Measurements from ENCODE around the gene CHMP3.
"Not testable (repeated sequence)": the region's sequence is repeated elsewhere in the genome, so short reads cannot be mapped to it uniquely, and the experiment has no call there.

The CHMP3 gene

DNA sequence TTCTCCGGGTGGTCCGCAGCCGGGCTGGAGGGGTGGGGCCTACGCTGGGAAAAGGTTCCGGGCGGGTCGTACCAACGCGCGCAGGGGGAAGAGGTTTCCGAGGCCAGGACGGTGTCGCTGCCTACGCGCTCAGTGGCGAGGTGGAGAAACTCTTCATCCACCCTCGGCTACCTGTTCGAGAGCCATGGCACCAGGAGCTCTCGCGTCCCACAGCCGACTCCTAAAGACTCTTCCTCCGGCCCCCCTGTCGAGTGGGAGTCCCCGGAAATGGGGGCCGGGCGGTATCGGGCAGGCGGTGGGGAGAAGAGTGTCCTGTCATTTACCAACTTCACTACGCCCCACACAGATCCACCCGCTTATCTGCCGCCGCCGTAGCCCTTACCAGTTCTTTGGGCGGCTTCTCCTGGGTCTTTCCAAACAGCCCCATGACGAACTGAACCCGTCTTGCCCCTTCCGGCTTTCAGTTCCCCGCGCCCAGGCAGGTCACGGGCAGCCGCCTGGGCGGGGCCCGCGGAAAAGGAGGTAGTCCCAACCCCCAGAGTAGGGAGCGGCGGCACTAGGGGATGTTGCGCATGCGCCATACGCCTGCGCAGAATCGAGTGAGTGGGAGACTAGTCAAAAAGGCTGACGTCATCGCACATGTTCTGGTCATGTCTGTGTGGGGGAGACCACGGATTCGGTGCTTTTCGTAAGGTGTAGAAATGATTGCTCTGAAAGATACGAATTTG lies at the start of gene CHMP3:
TSS of gene CHMP3 (minus strand) at position 522 of the 728 bp plus-strand sequence. CDS start at position 427, 95 bp downstream.
- peak; percentile 85 for DNase-seq (ENCODE audit: low read depth)

DNA sequence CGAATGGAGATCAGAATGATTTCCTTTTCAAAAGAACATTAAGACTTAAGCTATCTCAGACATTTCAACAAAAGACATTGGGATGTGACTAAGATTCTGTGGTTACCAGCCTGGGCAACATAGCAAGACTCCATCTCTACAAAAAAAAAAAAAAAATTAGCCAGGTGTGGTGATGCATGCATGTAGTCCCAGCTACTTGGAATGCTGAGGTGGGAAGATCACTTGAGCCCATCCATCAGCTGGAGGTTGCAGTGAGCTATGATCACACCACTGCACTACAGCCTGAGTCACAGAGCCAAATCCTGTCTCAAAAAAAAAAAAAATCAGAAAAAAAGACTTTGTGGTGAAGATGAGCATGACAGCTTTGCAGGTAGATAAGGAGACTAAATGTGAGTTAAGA lies 47.6 kb upstream of the CHMP3 start:
- no peak for DNase-seq (ENCODE audit: low read depth)

GRCh38 chr2:86608832-86609410 lies 45.7 kb upstream of the CHMP3 start:
- DNase-seq (ENCODE audit: low read depth): no peak

DNA sequence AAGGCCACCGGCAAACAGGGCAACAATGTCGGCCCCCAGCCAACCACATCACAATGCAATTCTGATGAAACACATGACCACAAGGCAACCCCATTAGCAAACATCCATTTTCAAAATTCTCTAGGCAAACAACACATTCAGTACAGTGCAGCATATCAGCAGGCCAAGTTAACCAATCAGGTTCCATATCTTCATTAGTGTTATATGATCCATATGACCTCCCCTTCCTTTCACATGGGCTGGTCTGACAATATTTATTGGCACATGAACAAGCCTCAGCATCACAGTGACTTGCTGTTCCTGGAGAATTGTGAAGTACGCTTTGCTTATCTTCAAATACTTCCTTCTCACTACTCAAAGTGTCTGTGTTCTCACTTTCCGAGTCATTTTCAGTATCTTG lies 40.7 kb upstream of the CHMP3 start:
- DNase-seq (ENCODE audit: low read depth): no peak

- no peak for DNase-seq (ENCODE audit: low read depth)
Observed at GRCh38 chr2:86598966-86599365, 35.7 kb upstream of the CHMP3 start.

- DNase-seq (ENCODE audit: low read depth): no peak
Observed at GRCh38 chr2:86596118-86596517, 32.9 kb upstream of the CHMP3 start.

DNA sequence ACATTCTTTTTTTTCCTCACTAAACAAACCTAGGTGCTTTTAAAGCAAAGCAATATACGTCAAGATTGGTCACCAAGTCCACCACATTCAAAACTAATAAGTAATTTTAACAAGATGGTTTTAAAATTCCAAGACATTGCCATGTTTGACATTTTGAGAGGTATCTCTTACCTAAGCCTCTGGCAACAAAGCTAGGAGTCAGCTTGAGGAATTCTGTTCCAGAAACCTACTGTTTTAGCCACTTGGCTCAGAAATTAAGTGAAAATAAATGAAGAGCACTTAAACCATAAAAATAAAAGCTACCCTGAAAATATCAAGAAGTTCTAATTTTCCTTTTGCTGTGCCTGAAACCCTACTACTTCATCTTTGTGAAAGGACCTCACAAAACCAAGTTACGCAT lies 30.0 kb upstream of the CHMP3 start:
- DNase-seq (ENCODE audit: low read depth): no peak

GRCh38 chr2:86592547-86593230 lies 29.4 kb upstream of the CHMP3 start:
- DNase-seq (ENCODE audit: low read depth): no peak

GRCh38 chr2:86589701-86590100 lies 26.5 kb upstream of the CHMP3 start:
- DNase-seq (ENCODE audit: low read depth): not testable (repeated sequence)

- DNase-seq (ENCODE audit: low read depth): no peak
Observed at GRCh38 chr2:86584151-86584913, 21.1 kb upstream of the CHMP3 start.

GRCh38 chr2:86580560-86580959 lies 17.3 kb upstream of the CHMP3 start:
- no peak for DNase-seq (ENCODE audit: low read depth)

GRCh38 chr2:86577817-86578456 lies 14.7 kb upstream of the CHMP3 start:
- no peak for DNase-seq (ENCODE audit: low read depth)

DNA sequence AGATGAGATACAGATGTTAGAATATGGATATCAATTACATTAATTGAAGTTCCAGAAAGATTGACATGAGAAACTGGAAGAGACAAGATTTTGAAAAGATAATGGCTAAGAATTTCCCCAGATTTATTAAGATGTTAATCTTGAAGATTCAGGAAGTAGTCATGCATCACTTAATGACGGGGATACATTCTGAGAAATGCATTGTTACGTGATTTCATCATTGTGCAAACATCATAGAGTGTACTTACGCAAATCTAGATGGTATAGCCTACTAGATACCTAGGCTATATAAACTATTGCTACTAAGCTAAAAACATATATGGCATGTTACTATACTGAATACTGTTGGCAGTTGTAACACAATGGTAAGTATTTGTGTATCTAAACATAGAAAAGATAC lies 6.8 kb upstream of the CHMP3 start:
- no peak for DNase-seq (ENCODE audit: low read depth)

DNA sequence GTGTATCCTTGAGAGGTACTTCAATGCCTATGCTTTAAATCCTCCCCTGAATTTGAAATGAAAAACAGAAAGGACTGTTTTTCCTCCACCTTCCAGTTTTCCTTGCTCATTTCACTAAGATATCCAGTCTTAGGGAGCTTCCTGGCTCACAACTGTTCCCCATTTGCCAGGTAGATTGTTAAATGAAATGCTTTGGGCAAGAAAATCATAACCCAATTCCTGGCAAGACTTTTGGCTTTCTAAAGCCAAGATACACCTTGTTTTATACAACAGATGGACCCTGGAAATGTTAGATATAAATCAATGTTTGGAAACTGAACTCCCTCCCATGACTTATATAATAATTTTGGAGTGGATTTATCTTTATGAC lies 3.6 kb upstream of the CHMP3 start:
- DNase-seq (ENCODE audit: low read depth): no peak

DNA sequence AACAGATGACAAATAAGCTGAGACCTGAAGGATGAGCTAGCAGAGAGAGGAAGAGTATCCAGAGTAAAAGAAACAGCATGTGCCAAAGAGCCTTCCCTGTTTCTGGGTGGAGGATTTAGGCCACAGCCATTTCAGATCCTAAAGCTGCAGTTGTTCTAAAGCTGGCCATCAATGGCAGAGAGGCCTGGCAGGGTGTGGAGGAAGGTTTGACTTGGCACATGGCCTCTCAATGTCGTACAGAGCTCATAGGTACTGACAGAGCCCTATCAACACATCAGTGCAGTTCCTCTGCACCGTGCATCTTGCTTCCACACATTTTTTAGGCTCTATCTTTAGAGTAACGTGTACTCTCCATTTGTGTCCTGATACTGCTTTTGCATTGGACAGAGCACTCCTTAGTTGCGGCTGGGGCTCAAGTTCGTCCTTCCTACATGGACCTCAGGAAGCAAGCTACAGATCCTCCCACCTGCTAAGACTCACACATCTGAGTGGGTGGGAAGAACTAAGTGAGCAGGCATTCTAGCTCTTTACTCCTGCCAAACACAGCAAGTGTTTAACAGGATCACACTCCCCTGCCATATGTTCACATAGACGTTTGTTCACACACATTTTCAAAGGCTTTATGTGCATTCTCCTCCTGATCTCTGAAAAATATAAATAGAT lies 3.0 kb upstream of the CHMP3 start:
- no peak for DNase-seq (ENCODE audit: low read depth)

DNA sequence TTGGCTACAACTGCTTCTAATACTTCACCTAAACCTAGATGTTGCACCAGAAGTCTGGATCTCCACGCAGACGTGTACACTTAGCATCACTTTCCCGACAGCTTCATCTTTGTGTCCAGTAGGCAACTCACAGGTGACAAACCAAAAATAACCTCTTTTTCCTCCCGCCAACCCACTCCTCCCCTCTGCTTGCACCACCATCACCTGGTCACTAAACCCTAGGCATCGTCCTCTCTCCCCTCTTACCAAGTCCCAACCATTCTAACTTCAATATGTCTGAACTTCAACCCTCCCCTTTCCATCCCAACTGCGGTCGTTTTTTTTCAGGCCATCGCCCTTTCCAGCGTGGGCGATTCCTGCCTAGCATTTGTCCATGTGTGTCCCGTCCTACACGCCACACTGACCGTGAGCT lies 413 bp upstream of the CHMP3 start:
- DNase-seq (ENCODE audit: low read depth): no peak

- no peak for DNase-seq (ENCODE audit: low read depth)
Observed at GRCh38 chr2:86562485-86562921, 740 bp downstream of the CHMP3 start.

DNA sequence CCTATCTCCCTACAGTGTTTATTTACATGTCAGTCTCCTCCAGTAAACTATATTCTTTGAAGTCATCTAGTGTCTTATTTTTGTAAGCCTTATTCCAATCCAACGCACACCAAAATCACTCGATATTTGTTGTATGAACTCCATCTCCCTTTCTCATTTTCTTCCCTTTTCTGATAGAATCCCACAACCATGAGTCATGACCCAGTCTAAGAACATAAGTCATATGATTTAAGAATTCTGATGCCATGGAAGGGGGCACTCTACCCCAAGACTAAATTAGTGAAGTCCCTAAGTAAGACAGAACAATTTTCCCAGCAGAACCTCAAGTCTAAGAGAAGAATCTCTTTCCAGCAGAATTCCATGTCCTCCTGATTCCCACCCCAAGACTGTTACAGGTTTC lies 5.4 kb downstream of the CHMP3 start:
- DNase-seq (ENCODE audit: low read depth): no peak

- DNase-seq (ENCODE audit: low read depth): no peak
Observed at GRCh38 chr2:86556508-86556907, 6.7 kb downstream of the CHMP3 start.

- no peak for DNase-seq (ENCODE audit: low read depth)
Observed at GRCh38 chr2:86552889-86553288, 10.4 kb downstream of the CHMP3 start.

DNA sequence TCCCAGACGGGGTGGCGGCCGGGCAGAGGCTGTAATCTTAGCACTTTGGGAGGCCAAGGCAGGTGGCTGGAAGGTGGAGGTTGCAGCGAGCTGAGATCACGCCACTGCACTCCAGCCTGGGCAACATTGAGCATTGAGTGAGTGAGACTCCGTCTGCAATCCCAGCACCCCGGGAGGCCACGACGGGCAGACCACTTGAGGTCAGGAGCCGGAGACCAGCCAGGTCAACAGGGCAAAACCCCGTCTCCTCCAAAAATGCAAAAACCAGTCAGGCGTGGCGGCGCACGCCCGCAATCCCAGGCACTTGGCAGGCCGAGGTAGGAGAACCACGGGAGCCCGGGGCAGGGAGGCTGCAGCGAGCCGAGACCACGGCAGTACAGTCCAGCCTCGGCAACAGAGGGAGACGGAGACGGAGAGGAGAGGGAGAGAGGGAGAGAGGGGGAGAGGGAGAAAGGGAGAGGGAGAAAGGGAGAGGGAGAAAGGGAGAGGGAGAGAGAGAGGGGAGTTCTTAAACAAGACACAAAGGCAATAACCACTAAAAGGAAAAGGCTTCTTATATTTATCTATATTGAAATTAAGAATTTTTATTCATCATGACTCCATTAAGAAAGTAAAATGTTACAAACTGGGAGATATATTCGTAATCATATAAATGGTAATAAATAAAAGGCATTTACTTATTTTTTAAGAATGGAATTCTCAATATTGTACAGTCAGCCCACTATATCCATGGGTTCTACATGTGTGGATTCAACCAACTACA lies 13.1 kb downstream of the CHMP3 start:
- not testable (repeated sequence) for DNase-seq (ENCODE audit: low read depth)
